Measurements from ENCODE around the gene FAM13C. TPM values are rescaled to one million over a fixed set of nuclear protein-coding genes. Genes with fewer than 3 reads are reported as not detected.

FAM13C gene
- total and polyA plus RNA-seq, 9 of the 15 experiments (the other 6 are each of a cell fraction or from before 2014, with no cell fraction given), result not detected

DNA sequence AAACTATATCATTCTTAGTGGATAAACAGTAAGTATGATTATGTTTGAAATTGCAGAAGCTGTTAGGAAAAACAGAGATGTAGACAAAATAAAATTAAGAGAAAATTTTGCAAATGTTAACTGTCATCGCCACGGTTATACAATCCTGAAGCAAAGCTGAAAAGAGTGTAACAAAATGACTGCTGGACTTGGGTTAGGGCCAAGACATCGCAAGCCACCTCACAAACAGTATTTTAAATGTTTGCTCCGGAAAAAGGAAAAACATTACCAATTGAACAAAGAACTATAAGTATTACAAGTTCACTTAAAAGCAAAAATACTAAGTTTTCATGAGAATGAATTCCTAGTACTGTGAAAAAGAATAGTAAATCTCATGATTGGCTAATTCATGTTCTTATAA, 60.0 kb downstream of the FAM13C start (continued):
- TF ChIP-seq ZBTB8A (IDR thresholded peaks at IDR 0.05; ENCODE audit: partially characterized antibody), result no peak

DNA sequence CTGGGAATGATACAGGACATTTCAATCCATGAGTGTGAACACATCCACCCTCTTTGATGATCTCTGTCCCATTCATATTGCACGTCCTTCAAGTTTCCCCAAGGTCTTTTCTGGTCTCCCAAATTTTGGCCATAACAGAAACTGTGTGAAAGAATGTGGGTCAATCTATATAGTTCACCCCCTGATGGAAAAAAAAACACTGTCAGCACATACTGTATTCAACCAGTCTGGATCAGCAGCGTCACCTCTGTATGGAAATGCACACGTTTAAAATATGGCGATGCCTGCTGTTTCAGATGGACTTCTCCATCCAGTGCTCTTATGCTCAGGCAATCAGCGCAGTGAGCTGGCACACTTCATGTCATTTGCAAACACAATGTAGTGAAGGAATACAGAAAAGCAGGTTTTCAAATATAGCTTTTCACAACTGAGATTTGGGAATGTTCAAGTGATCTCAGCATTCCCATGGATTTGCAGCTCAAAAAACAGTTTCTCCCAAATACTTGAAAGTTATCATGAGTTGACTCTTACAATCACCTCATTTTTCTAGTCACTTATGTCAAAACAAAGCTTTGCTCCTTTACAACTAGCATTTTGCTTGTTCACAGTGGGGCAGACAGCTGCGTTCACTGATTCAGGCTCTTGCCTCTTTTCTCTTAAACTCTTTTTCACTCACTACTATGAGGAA, 61.1 kb downstream of the FAM13C start:
- H3K9ac ChIP-seq (ENCODE audit: insufficient read depth in 1 of 2, low read depth in 2 of 2, low read length in 2 of 2), result no peak overlapping the region
- no peaks in the 10 kb centered on the region for H3K9me3 ChIP-seq (replicated peaks; ENCODE audit: control insufficient read depth, insufficient read depth, low read depth, low read length)
- H3K4me3 ChIP-seq, result no peak overlapping the region
- H3K9me1 ChIP-seq (ENCODE audit: control insufficient read depth, insufficient read depth, low read length), result no peaks in the 10 kb centered on the region
- no peak overlapping the region for H2AFZ ChIP-seq (ENCODE audit: low read depth, low read length)
- in situ Hi-C loops (cut with MboI) (no loop called here), intact Hi-C loops (cut with micrococcal nuclease) (no loop called here)
- no peaks in the 10 kb centered on the region for H3K79me2 ChIP-seq (ENCODE audit: control insufficient read depth, insufficient read depth, low read length)
- ChIA-PET POLR2A (interaction anchor here (1.5 kb wide), 1 partner anchor 13 kb away, joined by 4 read pairs; no protein-coding TSS in a partner anchor), CTCF (ENCODE audit: low intra/inter-chr PET ratio) (no interaction called here)
- no peaks in the 10 kb centered on the region for H3K4me1 ChIP-seq (replicated peaks in 1 of 2; ENCODE audit: control insufficient read depth in 2 of 2, insufficient read depth in 2 of 2, low read length in 2 of 2)
- H3K36me3 ChIP-seq (ENCODE audit: control insufficient read depth, insufficient read depth, low read length), result no peaks in the 10 kb centered on the region
- DNase-seq (ENCODE audit: extremely low read depth in 1 of 4, low spot score in 3 of 4), result no peak
- BruUV-seq (replicated peaks), result no TSS peak
- no peak overlapping the region for H3K27ac ChIP-seq (ENCODE audit: extremely low read depth, low read depth, low read length)
- no peak for FAIRE-seq
- no peaks in the 10 kb centered on the region for H4K20me1 ChIP-seq (replicated peaks; ENCODE audit: control insufficient read depth, insufficient read depth, low read length)
- WGBS (ENCODE audit: insufficient coverage, low coverage, missing lambda C conversion rate), result 0% methylated on average over 6 of the region's 6 CpGs
- no peak for ATAC-seq
- no peaks in the 10 kb centered on the region for H3K27me3 ChIP-seq (ENCODE audit: control insufficient read depth in 2 of 2, insufficient read depth in 2 of 2, low read length in 2 of 2)
- H3K4me2 ChIP-seq (ENCODE audit: insufficient read depth, low read length), result no peak overlapping the region
- TF ChIP-seq MLX (CRISPR knock-in tag; conservative IDR thresholded peaks at IDR 0.05), result no peak
- TF ChIP-seq ZNF316 (IDR thresholded peaks at IDR 0.05), result 0 out of 2 replicates have a peak, but pooled peaks have one; percentile 6
